Measurements from ENCODE around the gene MYBPH.

MYBPH gene

GRCh38 chr1:203200916-203201315 is 25.3 kb upstream of the MYBPH start:
- no peak for DNase-seq (ENCODE audit: low spot score)

- DNase-seq (ENCODE audit: low spot score), result peak; percentile 72
These were observed 24.4 kb upstream of the MYBPH start for GRCh38 chr1:203199816-203200571.

GRCh38 chr1:203199481-203199815 is 23.8 kb upstream of the MYBPH start:
- no peak for DNase-seq (ENCODE audit: low spot score)

GRCh38 chr1:203199002-203199401 is 23.4 kb upstream of the MYBPH start:
- DNase-seq (ENCODE audit: low spot score), result no peak

- no peak for DNase-seq (ENCODE audit: low spot score)
These were observed 22.0 kb upstream of the MYBPH start for GRCh38 chr1:203197625-203198024.

GRCh38 chr1:203196371-203196770 is 20.7 kb upstream of the MYBPH start:
- no peak for DNase-seq (ENCODE audit: low spot score)

GRCh38 chr1:203190949-203191348 is 15.3 kb upstream of the MYBPH start:
- DNase-seq (ENCODE audit: low spot score), result no peak

GRCh38 chr1:203189951-203190352 is 14.3 kb upstream of the MYBPH start:
- no peak for DNase-seq (ENCODE audit: low spot score)

GRCh38 chr1:203188686-203189232 is 13.1 kb upstream of the MYBPH start:
- no peak for DNase-seq (ENCODE audit: low spot score)

- DNase-seq (ENCODE audit: low spot score), result peak; percentile 65
These were observed 12.2 kb upstream of the MYBPH start for GRCh38 chr1:203187689-203188264.

GRCh38 chr1:203187304-203187685 is 11.7 kb upstream of the MYBPH start:
- DNase-seq (ENCODE audit: low spot score), result no peak

GRCh38 chr1:203186446-203187303 is 11.0 kb upstream of the MYBPH start, which contains the start of gene CHI3L1:
CHI3L1 (minus strand) TSS chr1:203186704; CDS start chr1:203186623, 81 bp downstream.
- DNase-seq (ENCODE audit: low spot score), result peak; percentile 68

GRCh38 chr1:203186091-203186445 is 10.4 kb upstream of the MYBPH start:
- DNase-seq (ENCODE audit: low spot score), result no peak

GRCh38 chr1:203185585-203185984 is 10.0 kb upstream of the MYBPH start:
- DNase-seq (ENCODE audit: low spot score), result no peak

- DNase-seq (ENCODE audit: low spot score), result no peak
These were observed 9.4 kb upstream of the MYBPH start for GRCh38 chr1:203185061-203185461.

GRCh38 chr1:203184467-203184866 is 8.8 kb upstream of the MYBPH start:
- no peak for DNase-seq (ENCODE audit: low spot score)

- no peak for DNase-seq (ENCODE audit: low spot score)
These were observed 8.2 kb upstream of the MYBPH start for GRCh38 chr1:203183828-203184227.

GRCh38 chr1:203182387-203182953 is 6.8 kb upstream of the MYBPH start:
- DNase-seq (ENCODE audit: low spot score), result no peak

GRCh38 chr1:203181586-203182386 is 6.2 kb upstream of the MYBPH start:
- DNase-seq (ENCODE audit: low spot score), result no peak

GRCh38 chr1:203180611-203181330 is 5.1 kb upstream of the MYBPH start:
- no peak for DNase-seq (ENCODE audit: low spot score)

- DNase-seq (ENCODE audit: low spot score), result no peak
These were observed 4.0 kb upstream of the MYBPH start for GRCh38 chr1:203179667-203180005.
